Right kidney (tissue), 9 donors: ENCODE results near the gene FNBP1.
A peak's percentile ranks its signal among the peaks of the same experiment; 100 is the strongest.

Experiments used
- DNase-seq: peaks from one replicate; pipeline ENCODE4 v3.0.0-alpha.2; 2016
- long read RNA-seq, 8 donors: transcript quantifications; one replicate each; lab custom pipeline, GENCODE V29; 2026

The FNBP1 gene
- long read RNA-seq, donor 1, full-length matches to known transcripts = 1 of 1 reads
- long read RNA-seq, donor 1, partial matches to known transcripts = 0 of 1 reads
- long read RNA-seq, donor 1, other reads (novel, unspliced or antisense) = 0 of 1 reads
- long read RNA-seq, donor 2, partial matches to known transcripts = 6 of 6 reads
- long read RNA-seq, donor 2, other reads (novel, unspliced or antisense) = 0 of 6 reads
- long read RNA-seq, donor 3, full-length matches to known transcripts = 1 of 1 reads
- long read RNA-seq, donor 3, partial matches to known transcripts = 0 of 1 reads
- long read RNA-seq, donor 3, other reads (novel, unspliced or antisense) = 0 of 1 reads
- long read RNA-seq, donor 4 = 0 reads
- long read RNA-seq, donor 5, full-length matches to known transcripts = 3 of 9 reads
- long read RNA-seq, donor 5, partial matches to known transcripts = 6 of 9 reads
- long read RNA-seq, donor 5, other reads (novel, unspliced or antisense) = 0 of 9 reads
- long read RNA-seq, donor 6 = 0 reads
- long read RNA-seq, donor 7, full-length matches to known transcripts = 2 of 24 reads
- long read RNA-seq, donor 7, partial matches to known transcripts = 22 of 24 reads
- long read RNA-seq, donor 7, other reads (novel, unspliced or antisense) = 0 of 24 reads
- long read RNA-seq, donor 8, full-length matches to known transcripts = 1 of 1 reads
- long read RNA-seq, donor 8, partial matches to known transcripts = 0 of 1 reads
- long read RNA-seq, donor 8, other reads (novel, unspliced or antisense) = 0 of 1 reads

- DNase-seq = peak; percentile 91
These were observed at the start of gene FNBP1 for GRCh38 chr9:130042885-130043653. FNBP1 (minus strand) TSS chr9:130043189; CDS start chr9:130042975, 214 bp downstream.

GRCh38 chr9:130090915-130091314 lies 47.9 kb upstream of the FNBP1 start:
- DNase-seq = no peak

- no peak for DNase-seq
These were observed 46.2 kb upstream of the FNBP1 start for GRCh38 chr9:130089141-130089540.

- no peak for DNase-seq
These were observed 45.1 kb upstream of the FNBP1 start for GRCh38 chr9:130088051-130088450.

GRCh38 chr9:130084337-130084736 lies 41.3 kb upstream of the FNBP1 start:
- DNase-seq = no peak

- DNase-seq = no peak
These were observed 35.6 kb upstream of the FNBP1 start for GRCh38 chr9:130078547-130078946.

GRCh38 chr9:130073373-130073772 lies 30.4 kb upstream of the FNBP1 start:
- DNase-seq = peak; percentile 8

- DNase-seq = no peak
These were observed 29.7 kb upstream of the FNBP1 start for GRCh38 chr9:130072515-130073235.

GRCh38 chr9:130069048-130069447 lies 26.1 kb upstream of the FNBP1 start:
- no peak for DNase-seq

GRCh38 chr9:130064621-130065020 lies 21.6 kb upstream of the FNBP1 start:
- no peak for DNase-seq

- DNase-seq = no peak
These were observed 19.8 kb upstream of the FNBP1 start for GRCh38 chr9:130062750-130063149.

GRCh38 chr9:130060296-130060695 lies 17.3 kb upstream of the FNBP1 start:
- DNase-seq = no peak

- no peak for DNase-seq
These were observed 15.9 kb upstream of the FNBP1 start for GRCh38 chr9:130058887-130059286.

GRCh38 chr9:130058154-130058553 lies 15.2 kb upstream of the FNBP1 start:
- no peak for DNase-seq

GRCh38 chr9:130054820-130055219 lies 11.8 kb upstream of the FNBP1 start:
- DNase-seq = no peak

- DNase-seq = no peak
These were observed 11.4 kb upstream of the FNBP1 start for GRCh38 chr9:130054325-130054786.

GRCh38 chr9:130053504-130054324 lies 10.7 kb upstream of the FNBP1 start, which contains the start of gene GPR107:
GPR107 (plus strand) TSS chr9:130053906; CDS start chr9:130053933, 27 bp downstream.
- peak; percentile 95 for DNase-seq

- no peak for DNase-seq
These were observed 10.1 kb upstream of the FNBP1 start for GRCh38 chr9:130053109-130053503.

- no peak for DNase-seq
These were observed 8.9 kb upstream of the FNBP1 start for GRCh38 chr9:130051855-130052254.

- DNase-seq = no peak
These were observed 7.5 kb upstream of the FNBP1 start for GRCh38 chr9:130050462-130050861.
